ENCODE data around the gene ZFR.
"Not testable (repeated sequence)": the region's sequence is repeated elsewhere in the genome, so short reads cannot be mapped to it uniquely, and the experiment has no call there.

Gene ZFR

DNA sequence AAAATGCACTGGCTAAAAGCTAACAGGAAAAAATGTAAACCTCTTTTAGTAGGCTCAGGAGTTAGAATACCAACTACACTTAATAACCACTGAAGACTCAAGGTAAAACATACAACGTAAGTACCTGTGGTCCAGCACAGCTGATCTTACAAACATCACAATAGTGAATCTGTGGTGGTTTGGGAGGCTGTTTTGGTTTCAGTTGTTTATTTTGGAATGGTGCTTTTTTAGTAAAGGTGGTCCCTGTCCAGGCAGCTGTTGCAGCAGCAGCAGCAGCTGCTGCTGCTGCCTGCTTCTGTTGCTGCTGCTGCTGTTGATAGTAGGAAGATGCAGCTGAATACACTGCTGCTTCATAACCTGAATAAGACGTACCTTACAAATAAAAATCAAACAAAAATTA, 37.9 kb downstream of the ZFR start:
- no peak for DNase-seq (ENCODE audit: low read depth)

DNA sequence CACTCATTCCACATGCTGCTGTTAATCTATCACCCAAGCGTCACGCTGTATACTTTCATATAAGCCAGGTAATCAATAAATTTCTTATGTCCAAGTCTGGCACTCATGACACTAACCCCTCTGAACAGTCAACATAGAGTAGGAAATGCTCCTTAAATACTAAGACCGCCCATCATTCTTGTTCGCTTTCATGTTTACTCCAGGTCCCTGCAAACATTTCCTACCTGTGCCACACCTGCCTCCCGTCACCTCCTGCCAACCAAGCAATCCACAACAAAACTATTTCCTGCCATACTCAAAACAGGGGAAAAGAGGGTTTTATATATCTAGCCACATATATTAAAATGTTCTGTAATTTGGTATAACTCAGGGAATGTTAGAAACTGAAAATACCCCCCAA, 39.0 kb downstream of the ZFR start:
- no peak for DNase-seq (ENCODE audit: low read depth)

DNA sequence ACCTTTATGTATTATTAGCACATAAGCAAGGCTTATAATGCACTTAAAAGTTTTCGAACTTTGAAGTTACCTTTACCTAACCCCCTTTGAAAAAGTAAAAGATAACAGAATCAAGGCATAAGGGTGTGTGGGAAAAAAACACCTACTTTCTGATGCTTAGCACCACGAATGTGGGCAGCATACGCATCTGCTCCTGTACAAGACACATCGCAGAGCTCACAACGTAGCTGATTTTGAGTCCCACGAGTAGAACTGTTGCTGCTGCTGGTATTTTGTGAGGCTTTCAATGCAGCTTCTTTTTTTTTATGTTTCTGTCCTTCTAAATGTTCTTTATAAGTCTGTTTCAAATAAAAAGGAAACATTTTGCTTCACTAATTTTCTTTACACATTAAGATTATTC, 40.8 kb downstream of the ZFR start:
- DNase-seq (ENCODE audit: low read depth) = no peak

DNA sequence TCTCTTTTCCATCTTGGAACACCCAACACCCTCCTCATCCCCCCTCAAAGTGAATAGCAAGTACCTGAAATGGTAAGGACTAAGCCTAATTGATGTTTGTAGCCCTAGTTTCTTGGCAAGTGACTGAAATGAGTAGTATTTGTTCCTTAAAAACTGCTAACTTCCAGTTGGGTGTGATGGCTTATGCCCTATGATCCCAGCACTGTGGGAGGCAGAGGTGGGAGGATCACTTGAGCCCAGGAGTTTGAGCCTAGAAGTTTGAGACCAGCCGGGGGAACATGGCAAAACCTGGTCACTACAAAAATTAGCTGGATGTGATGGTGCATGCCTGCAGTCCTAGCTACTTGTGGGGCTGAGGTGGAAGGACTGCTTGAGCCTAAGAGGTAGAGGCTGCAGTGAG, 44.1 kb downstream of the ZFR start:
- no peak for DNase-seq (ENCODE audit: low read depth)

DNA sequence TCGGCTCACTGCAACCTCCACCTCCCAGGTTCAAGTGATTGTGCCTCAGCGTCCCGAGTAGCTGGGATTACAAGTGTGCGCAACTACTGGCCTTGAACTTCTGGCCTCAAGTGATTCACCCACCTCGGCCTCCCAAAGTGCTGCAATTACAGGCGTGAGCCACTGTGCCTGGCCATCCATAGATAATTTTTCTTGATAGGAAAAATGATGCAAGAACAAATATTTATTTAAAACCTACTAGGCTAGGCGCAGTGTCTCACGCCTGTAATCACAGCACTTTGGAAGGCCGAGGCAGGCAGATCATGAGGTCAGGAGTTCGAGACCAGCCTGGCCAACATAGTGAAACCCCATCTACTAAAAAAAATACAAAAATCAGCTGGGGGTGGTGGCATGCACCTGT, 45.8 kb downstream of the ZFR start:
- not testable (repeated sequence) for DNase-seq (ENCODE audit: low read depth)

DNA sequence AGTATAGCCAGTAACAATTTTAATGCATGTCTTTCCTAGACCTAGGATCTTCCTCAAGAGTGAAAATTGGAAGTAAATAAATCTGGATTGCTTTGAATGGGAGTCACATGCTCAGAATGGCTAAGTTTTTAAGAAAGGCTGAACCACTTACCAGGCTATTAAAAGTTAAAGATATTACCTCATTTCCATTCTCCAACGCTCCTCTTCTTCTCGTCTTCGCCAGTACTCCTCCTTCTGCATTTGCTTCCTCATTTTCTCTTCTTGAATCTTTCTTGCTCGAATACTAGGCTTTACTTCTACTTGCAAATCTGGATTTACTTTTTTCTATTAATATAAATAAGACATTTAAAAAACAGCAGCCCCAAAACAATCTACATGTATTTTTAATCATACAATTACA, 49.6 kb downstream of the ZFR start:
- DNase-seq (ENCODE audit: low read depth) = no peak

DNA sequence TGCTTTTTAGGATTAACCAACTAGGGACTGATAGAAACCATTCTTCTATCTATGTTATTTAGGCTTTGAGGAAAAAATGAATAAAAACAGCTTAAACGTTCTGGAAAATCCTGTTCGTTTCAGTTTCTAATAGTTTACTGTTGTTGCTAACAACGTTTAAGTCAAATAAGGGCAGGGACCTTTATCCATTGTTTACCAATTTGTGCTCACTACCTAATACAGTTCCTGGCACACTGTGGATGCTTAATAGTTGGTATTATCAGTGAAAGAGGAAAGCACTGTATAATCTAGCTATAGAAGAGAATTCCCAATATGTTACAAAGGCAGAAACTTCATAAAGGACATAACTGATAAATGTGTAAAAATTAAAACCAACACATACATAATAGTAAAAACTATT, 52.5 kb downstream of the ZFR start:
- no peak for DNase-seq (ENCODE audit: low read depth)

DNA sequence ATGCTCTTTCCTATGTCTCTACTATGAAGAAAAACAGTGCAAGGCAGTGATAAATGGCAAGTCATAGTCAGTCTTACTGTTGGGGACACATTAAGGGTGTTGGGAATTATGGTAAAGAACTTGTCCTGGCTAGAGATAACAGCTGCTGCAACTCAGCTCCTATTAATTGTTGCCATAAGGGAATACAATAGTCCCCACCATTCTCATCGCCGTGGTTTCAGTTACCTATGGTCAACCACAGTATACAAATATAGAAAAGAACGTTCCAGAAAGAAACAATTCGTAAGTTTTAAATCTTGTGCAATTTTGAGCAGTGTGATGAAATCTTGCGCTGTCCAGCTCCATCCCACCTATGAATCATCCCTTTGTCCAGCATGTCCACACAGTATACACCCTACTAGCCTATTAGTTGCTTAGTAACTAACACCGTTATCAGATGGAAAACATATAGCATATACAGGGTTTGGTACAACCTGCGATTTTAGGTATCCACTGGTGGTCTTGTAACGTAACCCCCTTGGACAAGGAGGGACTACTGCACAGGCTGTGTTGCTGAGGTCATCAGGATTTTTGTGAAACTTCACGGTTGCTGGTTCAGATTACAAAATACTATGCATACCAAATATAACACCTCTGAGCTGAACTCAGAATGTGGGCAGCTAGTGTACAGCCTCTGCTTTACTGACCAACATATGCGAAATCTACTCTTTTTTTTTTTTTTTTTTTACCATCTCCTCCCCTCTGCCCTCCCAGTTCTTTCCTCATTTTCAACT, 53.5 kb downstream of the ZFR start:
- no peak for DNase-seq (ENCODE audit: low read depth)

DNA sequence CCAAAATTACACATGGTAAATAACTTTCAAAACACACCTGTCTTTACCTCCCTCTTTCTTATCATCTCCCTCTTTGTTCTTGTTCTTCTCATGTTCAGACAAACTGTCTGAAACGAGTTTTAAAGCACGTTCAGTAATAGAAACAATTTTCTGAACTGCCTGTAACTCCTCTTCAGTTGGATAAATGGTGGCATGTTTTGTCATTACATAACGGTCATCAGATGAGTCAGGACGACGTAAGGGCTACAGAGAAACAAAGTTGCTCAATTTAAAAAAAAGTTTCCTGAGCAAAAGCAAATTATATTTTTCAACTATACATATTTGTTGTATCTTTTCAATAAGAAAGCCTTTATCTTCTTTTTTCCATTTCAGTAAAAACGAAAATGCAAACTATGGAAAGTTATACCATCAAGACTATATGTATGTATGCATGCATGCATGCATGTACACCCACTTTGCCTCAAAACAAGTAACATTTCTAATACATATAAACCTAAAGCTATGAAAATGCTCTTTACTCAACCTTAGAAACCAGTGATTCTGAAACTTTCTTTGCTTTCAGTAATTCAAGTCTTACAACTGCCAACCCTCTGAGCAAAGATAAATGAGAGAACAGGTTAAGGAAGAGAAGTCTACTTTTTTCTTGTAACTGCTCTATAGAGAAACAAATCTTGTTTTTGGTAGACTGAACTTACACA, 56.0 kb downstream of the ZFR start:
- no peak for DNase-seq (ENCODE audit: low read depth)

DNA sequence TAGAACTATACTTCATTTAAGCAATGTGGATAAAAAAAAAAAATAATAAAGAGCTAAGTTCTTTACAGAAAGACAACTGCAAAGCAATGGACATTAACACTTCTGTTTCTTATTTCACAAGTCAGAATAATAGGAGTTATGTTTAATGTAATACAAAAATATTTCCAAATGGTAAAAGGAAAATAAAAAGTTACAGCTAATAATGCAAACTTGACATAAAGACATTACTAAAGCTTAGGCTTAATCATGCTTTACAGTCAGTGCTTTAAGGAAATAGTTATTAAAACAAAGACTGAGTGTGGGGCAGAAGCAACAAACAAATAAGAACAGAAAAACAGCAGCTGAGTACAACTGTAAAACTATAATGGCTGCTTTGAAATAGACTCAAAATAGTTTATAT, 56.7 kb downstream of the ZFR start:
- no peak for DNase-seq (ENCODE audit: low read depth)

DNA sequence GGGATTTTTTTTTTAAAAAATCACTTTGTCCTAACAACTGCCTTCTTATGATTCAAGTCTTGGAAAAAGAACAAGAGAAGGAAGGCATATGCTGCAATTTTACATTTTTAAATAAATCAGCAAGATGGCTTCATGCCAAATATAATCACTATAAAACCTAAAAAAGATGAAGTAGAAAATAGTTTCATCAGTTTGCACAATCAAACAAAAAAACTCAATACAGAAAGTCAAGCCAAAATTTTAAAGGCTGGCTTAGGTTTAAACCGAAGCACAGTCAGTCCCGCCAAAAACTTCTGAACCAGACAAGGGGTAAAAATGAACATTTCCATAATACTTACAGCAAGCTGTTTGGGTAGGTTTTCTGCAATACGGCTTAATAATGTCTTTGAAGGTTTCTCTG, 57.3 kb downstream of the ZFR start:
- DNase-seq (ENCODE audit: low read depth) = no peak

DNA sequence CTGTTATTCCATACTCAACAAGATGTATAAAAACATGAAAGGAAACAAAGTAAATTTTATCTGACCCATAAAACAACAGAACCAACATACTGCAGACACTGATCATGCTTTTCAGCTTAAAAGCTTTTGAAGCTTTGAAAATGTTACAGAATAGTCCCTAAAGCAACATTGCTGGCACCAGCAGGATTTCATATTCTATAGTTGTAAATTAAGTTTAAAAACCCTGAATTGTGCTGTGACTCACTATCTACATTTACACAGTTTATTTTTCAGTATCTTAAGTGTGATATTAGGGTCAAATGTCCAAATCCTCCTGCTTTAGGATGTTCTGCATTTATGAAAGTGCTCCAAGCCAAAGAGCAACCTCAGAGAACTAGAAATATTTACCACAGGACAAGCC, 59.9 kb downstream of the ZFR start:
- DNase-seq (ENCODE audit: low read depth) = no peak

DNA sequence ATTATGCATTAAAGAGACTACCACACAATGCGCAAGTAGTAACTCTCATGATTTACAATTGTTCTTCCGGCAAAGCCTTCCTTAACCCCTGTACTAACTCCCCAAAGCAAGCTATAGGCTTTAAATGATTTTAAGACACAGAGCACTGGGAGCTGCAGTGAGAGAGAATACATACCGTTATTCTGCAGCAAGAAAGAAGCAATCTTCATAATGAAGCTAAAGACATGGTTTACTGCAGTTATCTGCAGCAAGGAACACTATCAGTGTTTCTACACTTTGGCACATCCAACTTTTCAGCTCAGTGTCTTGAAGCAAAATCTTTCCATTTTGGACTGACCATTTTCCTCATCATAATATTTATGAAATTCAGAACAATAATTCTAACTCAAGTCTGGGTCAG, 61.0 kb downstream of the ZFR start:
- DNase-seq (ENCODE audit: low read depth) = no peak

DNA sequence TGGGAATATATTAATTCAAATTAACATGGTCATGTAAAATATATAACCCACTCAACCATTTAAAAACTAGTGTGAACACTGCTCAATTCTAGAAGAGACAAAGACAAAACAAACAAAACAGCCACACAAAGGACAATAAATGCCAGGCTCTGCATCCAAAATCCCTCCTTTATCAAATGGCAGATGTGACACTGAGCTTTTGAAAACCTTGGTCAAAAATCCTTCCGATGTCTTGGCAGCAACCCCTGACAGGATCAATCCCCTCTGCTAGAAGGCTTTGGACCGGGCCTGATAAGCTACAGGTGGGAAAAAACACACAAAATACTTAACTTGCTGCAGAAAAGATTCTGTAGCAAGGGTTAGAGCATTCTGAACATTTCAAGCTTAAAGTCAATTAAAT, 61.5 kb downstream of the ZFR start:
- DNase-seq (ENCODE audit: low read depth) = no peak

DNA sequence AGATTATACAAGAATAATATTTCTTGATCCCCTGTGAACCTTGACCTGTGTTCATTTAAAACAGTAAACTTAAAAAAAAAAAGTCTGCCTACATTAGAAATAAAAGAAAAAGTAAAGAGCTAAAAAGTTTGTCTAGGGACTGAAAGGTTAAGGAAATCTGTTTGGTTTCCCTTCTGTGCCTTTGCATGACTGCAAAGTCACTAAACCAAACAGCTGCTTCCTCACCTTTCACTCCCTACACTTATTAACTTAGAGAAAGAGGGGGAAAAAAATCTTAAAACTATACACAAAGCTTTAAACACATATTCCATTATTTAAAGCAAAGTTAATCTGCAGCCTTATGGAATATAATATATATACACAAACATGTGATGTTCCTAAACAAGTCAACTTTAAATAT, 65.1 kb downstream of the ZFR start:
- DNase-seq (ENCODE audit: low read depth) = no peak

DNA sequence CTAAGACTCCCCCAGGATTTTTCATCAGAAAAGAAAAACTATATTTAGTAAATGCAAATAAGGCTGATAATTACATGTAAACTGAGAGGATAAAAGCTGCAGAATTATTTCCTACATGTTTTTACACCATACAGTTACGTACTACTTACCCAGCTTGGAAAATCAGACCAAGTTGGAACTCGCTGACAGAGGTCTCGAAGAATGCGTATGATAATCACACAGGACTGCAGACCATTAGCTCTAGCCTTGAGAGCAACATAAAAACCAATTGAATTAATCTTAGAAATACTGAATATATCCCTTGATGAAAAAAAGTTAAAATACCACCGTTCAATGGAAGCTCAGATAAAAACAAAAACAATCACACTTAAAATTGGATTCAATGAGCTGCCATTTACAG, 65.6 kb downstream of the ZFR start:
- no peak for DNase-seq (ENCODE audit: low read depth)

DNA sequence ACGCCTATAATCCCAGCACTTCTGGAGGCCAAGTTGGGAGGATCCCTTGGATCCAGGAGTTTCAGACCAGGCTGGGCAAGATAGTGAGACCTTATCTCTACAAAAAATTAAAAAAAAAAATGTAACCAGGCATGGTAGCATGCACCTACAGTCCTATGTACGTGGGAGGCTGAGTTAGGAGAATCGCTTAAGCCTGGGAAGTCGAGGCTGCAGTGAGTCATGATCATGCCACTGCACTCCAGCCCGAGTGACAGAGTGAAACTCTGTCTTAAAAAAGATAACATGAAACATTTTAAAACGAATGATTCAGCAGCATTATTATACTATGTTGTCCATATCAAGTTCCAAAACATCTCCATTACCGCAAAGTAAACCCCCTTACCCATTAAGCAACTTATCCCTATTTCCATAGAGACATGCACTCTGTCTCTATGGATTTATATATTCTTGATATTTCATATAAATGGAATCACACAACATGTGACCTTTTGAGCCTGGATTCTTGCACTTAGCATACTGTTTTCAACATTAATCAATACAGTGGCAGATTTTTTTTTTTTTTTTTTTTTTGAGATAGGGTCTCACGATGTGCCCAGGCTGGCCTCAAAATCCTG, 74.9 kb downstream of the ZFR start:
- no peak for DNase-seq (ENCODE audit: low read depth)

DNA sequence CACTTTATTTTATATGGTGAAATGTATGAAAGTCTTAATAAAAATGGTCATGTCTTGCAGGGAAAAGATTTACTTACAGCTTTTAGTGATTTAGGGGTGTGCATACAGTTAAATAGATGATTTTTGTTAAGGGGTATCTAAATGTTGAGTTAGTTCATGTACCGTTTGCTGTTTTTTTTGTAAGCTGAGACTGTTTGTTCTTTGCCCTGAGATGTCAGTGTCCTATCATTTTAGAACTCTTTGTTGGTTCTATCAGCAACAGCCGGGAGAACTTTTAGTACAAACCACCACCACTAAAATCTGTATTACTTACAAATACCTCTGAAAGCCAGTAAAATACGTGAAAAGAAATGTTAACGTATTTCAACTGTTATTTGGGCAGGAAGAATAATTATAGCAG, 75.5 kb downstream of the ZFR start:
- no peak for DNase-seq (ENCODE audit: low read depth)

DNA sequence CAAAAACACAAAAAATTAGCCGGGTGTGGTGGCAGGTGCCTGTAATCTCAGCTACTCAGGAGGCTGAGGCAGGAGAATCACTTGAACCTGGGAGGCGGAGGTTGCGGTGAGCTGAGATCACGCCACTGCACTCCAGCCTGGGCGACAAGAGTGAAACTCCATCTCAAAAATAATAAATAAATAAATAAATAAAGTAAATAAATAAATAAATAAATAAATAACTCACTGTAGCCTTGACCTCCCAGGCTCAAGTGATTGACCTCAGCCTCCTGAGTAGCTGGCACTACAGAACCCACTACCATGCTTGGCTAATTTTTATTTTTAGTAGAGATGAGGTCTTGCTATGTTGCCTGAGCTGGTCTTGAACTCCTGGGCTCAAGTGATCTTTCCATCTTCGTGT, 77.3 kb downstream of the ZFR start:
- not testable (repeated sequence) for DNase-seq (ENCODE audit: low read depth)

DNA sequence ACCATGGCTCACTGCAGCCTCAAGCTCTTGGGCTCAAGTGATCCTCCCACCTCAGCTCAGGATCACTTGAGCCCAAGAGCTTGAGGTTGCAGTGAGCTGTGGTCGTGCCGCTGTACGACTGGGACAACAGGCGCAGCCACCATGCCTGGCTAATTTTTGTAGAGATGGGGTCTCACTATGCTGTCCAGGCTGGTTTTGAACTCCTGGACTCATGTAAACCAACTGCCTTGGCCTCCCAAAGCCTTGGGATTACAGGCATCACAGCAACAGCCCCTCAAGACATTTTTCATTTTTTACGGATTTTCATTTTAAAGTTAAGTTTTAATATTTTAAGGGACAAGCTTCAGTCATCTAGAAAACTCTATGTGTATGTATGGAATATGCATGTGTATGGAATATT, 78.9 kb downstream of the ZFR start:
- no peak for DNase-seq (ENCODE audit: low read depth)

DNA sequence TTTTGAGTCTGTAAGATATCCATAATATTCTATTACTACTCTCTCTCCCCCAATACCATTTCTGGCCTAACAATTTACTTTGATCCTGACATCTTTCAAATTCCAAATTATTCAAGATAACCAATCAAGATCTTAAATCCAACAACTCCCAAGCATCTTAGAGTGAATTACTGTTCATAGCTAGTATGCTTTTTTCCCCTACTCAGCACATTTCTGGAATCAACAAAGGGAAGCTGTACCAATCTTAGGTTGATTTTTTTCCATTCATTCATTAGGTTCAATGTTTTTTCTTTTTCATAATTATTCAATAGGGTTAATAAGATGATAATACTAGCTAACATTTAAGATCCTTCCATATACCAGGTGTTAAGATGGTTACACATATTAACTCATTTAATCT, 81.5 kb downstream of the ZFR start:
- DNase-seq (ENCODE audit: low read depth) = no peak

DNA sequence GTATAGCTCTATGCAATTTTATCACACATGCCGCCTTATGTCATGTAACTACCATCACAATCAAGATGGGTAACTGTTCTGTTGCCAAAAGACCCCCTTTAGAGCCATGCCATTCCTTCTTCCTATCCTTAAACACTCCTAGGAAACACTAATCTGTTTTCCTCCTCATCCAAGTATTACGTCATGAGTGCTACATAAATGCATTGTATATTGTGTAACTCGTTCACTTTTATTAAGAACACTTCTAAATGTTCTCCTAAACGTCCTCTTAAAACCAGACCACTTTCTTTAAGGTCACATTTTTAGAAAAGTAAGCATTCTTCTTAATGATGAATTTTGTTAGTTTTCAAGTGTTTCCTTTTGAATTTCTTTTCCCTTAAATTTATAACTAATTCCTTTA, 82.0 kb downstream of the ZFR start:
- DNase-seq (ENCODE audit: low read depth) = no peak

DNA sequence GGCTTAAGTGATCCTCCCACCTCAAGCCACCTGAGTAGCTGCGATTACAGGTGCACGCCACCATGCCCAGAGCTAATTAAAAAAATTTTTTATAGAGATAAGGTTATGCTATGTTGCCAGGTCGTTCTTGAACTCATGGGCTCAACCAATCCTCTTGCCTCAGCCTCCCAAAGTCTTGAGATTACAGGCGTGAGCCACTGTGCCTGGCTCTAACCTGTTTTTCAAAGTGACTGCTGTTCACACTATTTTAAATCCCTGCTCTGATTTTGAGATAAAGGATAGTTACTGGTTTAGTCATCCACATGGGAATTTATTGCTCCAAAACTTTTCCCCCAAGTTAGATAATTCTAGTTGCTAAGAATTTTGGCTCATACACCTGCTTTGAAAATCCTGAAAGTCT, 83.6 kb downstream of the ZFR start:
- DNase-seq (ENCODE audit: low read depth) = no peak

DNA sequence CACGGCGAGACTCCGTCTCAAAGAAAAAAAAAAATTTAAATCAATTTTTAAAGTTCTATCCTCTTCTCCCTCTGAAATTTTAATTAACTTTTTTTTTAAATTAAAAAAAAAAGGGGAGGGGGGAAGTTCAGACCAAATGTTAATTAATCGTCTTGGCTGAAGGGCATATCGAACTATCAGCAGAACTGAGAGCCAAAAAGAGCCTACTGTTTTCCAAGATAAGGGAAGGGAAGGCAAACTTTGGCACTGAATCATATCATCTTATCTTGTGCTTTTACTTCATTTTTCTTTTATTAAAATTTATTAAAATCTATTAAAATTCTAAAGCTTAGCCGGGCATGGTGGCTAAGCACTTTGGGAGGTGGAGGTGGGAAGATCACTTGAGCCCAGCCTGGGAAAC, 85.9 kb downstream of the ZFR start:
- DNase-seq (ENCODE audit: low read depth) = no peak

All from activated T-cell treated with anti-CD3 and anti-CD28 coated beads for 24 hours (primary cell).